Right lobe of liver (tissue), 4 donors: ENCODE data around the gene GJB4.

Experiments
- CTCF ChIP-seq, 4 donors: fragments of 200-600 bp in 3 of 4; fragments of 450-650 bp in 1 of 4; IDR thresholded peaks; one replicate each; pipeline versions ENCODE4 v1.5.1 to v1.8.0; 2016 to 2022; ENCODE audit warnings: antibody characterized with exemption in 4 of 4, mild to moderate bottlenecking in 2 of 4
- POLR2A ChIP-seq: fragments of 450-650 bp; IDR thresholded peaks from one replicate; pipeline ENCODE4 v1.6.1; 2017; ENCODE audit warnings: antibody characterized with exemption, mild to moderate bottlenecking
- donor health status: DM: no; HTN: no; CAD: no.
- donor health status: DM: no; HTN: no; CAD: no.
- donor health status: DM: no; HTN: yes; CAD: no.

DNA sequence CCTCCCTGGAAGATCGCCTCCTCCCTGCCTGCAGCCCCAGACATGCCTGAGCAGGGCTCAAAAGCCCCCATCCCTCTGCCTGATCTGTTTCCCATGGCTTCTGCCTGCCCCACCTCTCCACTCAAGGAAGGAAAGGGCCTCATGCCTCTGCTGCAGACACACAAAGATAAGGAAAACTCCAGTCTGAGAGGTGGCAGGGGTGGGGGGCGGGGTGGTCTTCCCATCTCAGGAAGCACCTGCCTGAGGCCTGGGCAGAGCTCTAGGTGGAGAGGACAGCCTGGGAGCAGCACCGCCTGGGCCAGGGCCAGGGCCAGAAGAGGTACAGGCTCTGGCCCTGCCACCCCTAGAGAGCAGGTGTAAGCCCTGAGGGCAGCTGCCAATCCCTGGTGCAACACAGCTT is 17.4 kb downstream of the GJB4 start:
- TF ChIP-seq CTCF (IDR thresholded peaks at IDR 0.05): no peak
- no peak for TF ChIP-seq POLR2A
